ENCODE results near the gene SCP2D1. TPM values are rescaled to one million over a fixed set of nuclear protein-coding genes. Genes with fewer than 3 reads are reported as not detected.
"Not testable (repeated sequence)": the region's sequence is repeated elsewhere in the genome, so short reads cannot be mapped to it uniquely, and the experiment has no call there.

SCP2D1 gene
- total RNA-seq, 1 donor from 2014 or later = not detected

DNA sequence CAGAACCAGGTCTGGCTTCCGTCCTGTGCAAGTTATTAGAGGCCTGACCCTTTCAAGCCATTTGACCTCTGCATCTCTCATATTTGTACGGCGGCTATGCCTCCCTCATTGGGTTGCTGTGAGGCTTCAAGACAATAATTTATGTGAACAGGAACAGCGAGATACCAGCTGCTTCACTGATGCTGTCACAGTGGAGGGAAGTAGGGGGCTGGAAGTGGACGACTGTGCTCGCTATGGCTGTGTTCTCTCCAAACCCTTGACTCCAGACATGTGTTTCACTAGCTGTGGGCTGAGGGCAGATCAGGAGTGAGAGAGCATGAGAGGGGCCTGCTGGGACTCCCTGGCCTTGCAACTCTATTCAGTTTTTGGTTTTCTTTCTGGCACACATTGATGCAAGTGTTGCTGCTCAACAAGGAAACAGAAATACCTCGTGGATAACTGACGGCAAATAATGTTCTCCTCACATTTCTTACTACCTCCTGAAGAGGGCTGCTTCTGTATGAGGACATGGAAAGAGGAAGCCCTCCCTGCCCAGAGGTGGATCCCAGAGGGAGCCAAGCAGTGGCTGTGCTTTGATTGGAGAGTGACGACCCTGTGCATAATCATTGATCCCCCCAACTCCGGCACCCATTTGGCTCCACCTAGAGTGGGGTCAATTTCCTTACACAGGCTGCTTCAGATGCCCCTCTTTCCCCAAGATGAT, 34.7 kb upstream of the SCP2D1 start:
- Mint-ChIP-seq H3K27me3 (ENCODE audit: low read depth) (peaks cover 3% of the 10 kb centered on the region), H3K4me3 (no peak overlapping the region), H3K36me3 (ENCODE audit: low read depth) (no peaks in the 10 kb centered on the region), H3K4me1 (peaks cover 7% of the 10 kb centered on the region), H3K27ac (ENCODE audit: unreplicated experiment) (peak overlapping the region; percentile 31), H3K9me3 (peaks cover 3% of the 10 kb centered on the region)
- TF ChIP-seq CTCF (conservative IDR thresholded peaks at IDR 0.05) = no peak
- no peak for DNase-seq (ENCODE audit: low read depth, low spot score)

GRCh38 chr20:18780385-18781130, 33.0 kb upstream of the SCP2D1 start:
- no peak overlapping the region for H3K4me3 Mint-ChIP-seq
- peaks cover 4% of the 10 kb centered on the region for H3K9me3 Mint-ChIP-seq
- peaks cover 3% of the 10 kb centered on the region for H3K27me3 Mint-ChIP-seq (ENCODE audit: low read depth)
- no peak for TF ChIP-seq CTCF (conservative IDR thresholded peaks at IDR 0.05)
- no peak overlapping the region for H3K27ac Mint-ChIP-seq (ENCODE audit: unreplicated experiment)
- H3K4me1 Mint-ChIP-seq = peaks cover 10% of the 10 kb centered on the region
- no peak for DNase-seq (ENCODE audit: low read depth, low spot score)
- no peaks in the 10 kb centered on the region for H3K36me3 Mint-ChIP-seq (ENCODE audit: low read depth)

DNA sequence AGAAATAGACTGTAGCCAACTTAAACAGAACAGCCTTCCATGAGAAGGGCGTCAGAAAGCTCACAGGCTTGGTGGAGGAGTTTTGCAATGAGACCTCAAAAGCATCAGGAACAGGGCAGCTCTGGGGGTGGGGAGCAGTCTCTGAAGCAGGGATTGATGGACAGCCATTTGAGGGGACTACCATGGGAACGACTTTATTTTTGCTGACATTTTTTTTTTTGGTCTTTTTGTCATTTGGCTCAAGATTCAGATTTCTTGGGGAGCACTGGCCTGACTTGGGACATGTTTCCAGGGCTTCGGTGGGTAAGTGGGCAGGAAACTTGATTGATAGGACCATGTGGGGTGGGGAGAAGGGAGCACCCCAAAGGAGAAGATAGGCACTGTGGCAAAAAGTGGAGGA, 32.1 kb upstream of the SCP2D1 start:
- H3K4me3 Mint-ChIP-seq = no peak overlapping the region

DNA sequence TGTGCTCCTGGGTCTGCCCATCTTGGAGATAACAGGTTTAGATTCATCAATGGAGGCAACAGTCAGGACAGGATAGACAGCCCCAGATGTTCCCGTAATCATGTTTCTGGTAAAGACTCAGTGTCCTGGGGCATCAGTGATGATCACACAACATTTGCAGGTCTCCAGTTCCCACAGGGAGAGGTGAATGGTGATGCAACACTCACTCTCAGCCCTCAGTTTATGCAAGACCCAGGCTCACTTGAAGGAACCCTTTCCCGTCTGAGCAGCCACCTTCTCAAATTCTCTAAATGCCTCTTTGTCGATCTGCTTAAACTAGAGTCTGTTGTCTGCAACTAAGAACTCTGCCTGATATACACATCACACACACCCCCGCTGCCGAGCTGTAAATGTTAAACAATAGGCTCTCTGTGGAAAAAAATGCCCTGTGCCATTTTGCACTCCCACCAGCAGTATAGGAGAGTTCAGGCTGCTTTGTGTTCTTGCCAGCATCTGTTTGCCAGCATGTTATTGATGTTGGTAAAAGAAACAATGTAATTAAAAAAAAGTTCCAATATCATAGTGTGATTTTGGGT, 30.1 kb upstream of the SCP2D1 start:
- peaks cover 16% of the 10 kb centered on the region for H3K9me3 Mint-ChIP-seq
- H3K27ac Mint-ChIP-seq (ENCODE audit: unreplicated experiment) = no peak overlapping the region
- peaks cover 8% of the 10 kb centered on the region for H3K36me3 Mint-ChIP-seq (ENCODE audit: low read depth)
- H3K4me3 Mint-ChIP-seq = no peak overlapping the region
- peaks cover 10% of the 10 kb centered on the region for H3K4me1 Mint-ChIP-seq
- peaks cover 15% of the 10 kb centered on the region for H3K27me3 Mint-ChIP-seq (ENCODE audit: low read depth)
- no peak for TF ChIP-seq CTCF (conservative IDR thresholded peaks at IDR 0.05)
- DNase-seq (ENCODE audit: low read depth, low spot score) = no peak

More for the DNA sequence above, 32.1 kb upstream of the SCP2D1 start:
- no peak for TF ChIP-seq CTCF (conservative IDR thresholded peaks at IDR 0.05)
- Mint-ChIP-seq H3K9me3 (peaks cover 9% of the 10 kb centered on the region), H3K27ac (ENCODE audit: unreplicated experiment) (no peak overlapping the region), H3K36me3 (ENCODE audit: low read depth) (peaks cover 2% of the 10 kb centered on the region), H3K27me3 (ENCODE audit: low read depth) (peaks cover 8% of the 10 kb centered on the region), H3K4me1 (peaks cover 10% of the 10 kb centered on the region)
- DNase-seq (ENCODE audit: low read depth, low spot score) = no peak

DNA sequence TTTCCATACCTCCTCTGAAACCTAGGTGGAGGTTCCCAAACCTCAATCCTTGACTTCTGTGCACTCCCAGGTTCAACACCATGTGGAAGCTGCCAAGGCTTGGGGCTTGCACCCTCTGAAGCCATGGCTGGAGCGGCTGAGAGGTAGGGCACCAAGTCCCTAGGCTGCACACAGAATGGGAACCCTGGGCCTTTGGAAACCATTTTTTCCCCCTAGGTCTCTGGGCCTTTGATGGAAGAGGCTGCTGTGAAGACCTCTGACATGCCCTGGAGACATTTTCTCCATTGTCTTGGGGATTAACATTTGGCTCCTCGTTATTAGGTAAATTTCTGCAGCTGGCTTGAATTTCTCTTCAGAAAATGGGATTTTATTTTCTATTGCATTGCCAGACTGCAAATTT, 26.5 kb upstream of the SCP2D1 start:
- not testable (repeated sequence) for DNase-seq (ENCODE audit: low read depth, low spot score); H3K27ac Mint-ChIP-seq (ENCODE audit: unreplicated experiment); H3K4me3 Mint-ChIP-seq; H3K4me1 Mint-ChIP-seq; H3K36me3 Mint-ChIP-seq (ENCODE audit: low read depth)
- Mint-ChIP-seq H3K9me3 (peaks cover 21% of the 10 kb centered on the region), H3K27me3 (ENCODE audit: low read depth) (peaks cover 48% of the 10 kb centered on the region)

DNA sequence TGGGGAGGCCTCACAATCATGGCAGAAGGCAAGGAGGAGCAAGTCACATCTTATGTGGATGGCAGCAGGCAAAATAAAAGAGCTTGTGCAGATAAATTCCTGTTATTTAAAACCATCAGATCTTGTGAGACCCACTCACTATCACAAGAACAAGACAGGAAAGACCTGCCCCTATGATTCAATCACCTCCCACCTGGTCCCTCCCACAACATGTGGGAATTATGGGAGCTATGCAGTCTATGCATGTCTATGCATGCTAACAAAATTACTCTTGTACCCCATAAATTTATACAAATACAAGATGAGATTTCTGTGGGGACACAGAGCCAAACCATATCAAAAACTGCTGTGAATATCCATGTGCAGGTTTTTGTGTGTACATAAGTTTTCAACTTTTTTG, 25.6 kb upstream of the SCP2D1 start:
- DNase-seq (ENCODE audit: low read depth, low spot score) = no peak
- H3K4me1 Mint-ChIP-seq = peaks cover 10% of the 10 kb centered on the region
- no peak overlapping the region for H3K27ac Mint-ChIP-seq (ENCODE audit: unreplicated experiment)
- peaks cover 25% of the 10 kb centered on the region for H3K9me3 Mint-ChIP-seq
- H3K36me3 Mint-ChIP-seq (ENCODE audit: low read depth) = peaks cover 8% of the 10 kb centered on the region
- no peak overlapping the region for H3K4me3 Mint-ChIP-seq
- TF ChIP-seq CTCF (conservative IDR thresholded peaks at IDR 0.05) = no peak
- peaks cover 54% of the 10 kb centered on the region for H3K27me3 Mint-ChIP-seq (ENCODE audit: low read depth)
